ENCODE results near the gene SETX.

DNA sequence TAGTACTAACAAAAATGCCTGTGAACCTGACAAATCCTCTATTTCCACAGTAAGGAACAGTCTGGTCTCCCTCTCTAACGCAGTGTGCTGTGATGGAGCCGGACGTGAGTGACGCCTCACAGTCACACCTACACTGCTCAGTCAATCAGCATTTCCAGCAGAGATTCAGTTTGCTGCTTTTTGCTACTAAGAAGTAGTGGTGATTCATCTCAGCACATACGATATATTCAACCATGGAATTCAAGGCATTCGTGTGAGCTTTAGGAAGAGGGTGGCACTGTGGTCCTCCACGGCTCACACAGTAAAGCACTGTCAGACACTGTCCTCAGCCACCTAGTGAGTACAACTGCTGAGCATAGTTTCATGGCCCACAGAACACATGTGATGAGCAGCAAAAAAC lies 70.9 kb downstream of the SETX start:
- TF ChIP-seq, protein P1, sequence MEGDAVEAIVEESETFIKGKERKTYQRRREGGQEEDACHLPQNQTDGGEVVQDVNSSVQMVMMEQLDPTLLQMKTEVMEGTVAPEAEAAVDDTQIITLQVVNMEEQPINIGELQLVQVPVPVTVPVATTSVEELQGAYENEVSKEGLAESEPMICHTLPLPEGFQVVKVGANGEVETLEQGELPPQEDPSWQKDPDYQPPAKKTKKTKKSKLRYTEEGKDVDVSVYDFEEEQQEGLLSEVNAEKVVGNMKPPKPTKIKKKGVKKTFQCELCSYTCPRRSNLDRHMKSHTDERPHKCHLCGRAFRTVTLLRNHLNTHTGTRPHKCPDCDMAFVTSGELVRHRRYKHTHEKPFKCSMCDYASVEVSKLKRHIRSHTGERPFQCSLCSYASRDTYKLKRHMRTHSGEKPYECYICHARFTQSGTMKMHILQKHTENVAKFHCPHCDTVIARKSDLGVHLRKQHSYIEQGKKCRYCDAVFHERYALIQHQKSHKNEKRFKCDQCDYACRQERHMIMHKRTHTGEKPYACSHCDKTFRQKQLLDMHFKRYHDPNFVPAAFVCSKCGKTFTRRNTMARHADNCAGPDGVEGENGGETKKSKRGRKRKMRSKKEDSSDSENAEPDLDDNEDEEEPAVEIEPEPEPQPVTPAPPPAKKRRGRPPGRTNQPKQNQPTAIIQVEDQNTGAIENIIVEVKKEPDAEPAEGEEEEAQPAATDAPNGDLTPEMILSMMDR (IDR thresholded peaks at IDR 0.05; ENCODE audit: insufficient read depth, low read depth, low read length): no peak
- TF ChIP-seq EZH2 (IDR thresholded peaks at IDR 0.05; ENCODE audit: insufficient read depth, low read length): no peak

All from astrocyte (in vitro differentiated cells and primary cell).